A673 (cell line): ENCODE measurements around the gene GDE1. TPM values are rescaled to one million over a fixed set of nuclear protein-coding genes. Genes with fewer than 3 reads are reported as not detected.

ENCODE experiments used
- BruUV-seq: library from RNA; stranded (reverse); fragments of 400-500 nt; replicated peaks from 2 replicates; lab custom pipeline; 2021; lab: Mats Ljungman, UMichigan
- CTCF ChIA-PET: fragments of 300-600 bp; sonication (Branson Sonifier 250); formaldehyde crosslinking; loops from one replicate; lab custom pipeline; 2022; ENCODE audit warnings: antibody characterized with exemption; lab: Charles Lee
- POLR2A ChIA-PET: fragments of 300-600 bp; sonication (Branson Sonifier 250); formaldehyde crosslinking; loops from one replicate; lab custom pipeline; 2022; ENCODE audit warnings: antibody characterized with exemption; ENCODE audit not compliant: low non-redundant PET; lab: Charles Lee
- DNase-seq: peaks from one replicate; pipeline ENCODE4 v3.0.0-alpha.2; 2015; ENCODE audit warnings: low spot score
- H3K27ac ChIP-seq: fragments of 200-600 bp; sonication (generic); 2 replicates; pipeline ENCODE4 v1.5.1; 2016; ENCODE audit warnings: mixed run types, low read depth, mild to moderate bottlenecking, mixed read lengths, antibody characterized with exemption, low read length; ENCODE audit not compliant: poor library complexity, severe bottlenecking
- H3K27me3 ChIP-seq: fragments of 200-600 bp; sonication (generic); replicated peaks from 2 replicates; pipeline ENCODE4 v1.6.1; 2017; ENCODE audit warnings: mixed run types, low read depth, mild to moderate bottlenecking, mixed read lengths, antibody characterized with exemption, low read length; ENCODE audit not compliant: insufficient read depth, poor library complexity
- H3K36me3 ChIP-seq: fragments of 200-600 bp; sonication (generic); 2 replicates; pipeline ENCODE4 v1.6.1; 2016; ENCODE audit warnings: mixed run types, mild to moderate bottlenecking, mixed read lengths, antibody characterized with exemption, low read length; ENCODE audit not compliant: insufficient read depth, poor library complexity, severe bottlenecking
- H3K4me1 ChIP-seq: fragments of 200-600 bp; sonication (generic); 2 replicates; pipeline ENCODE4 v1.6.1; 2017; ENCODE audit warnings: mixed run types, mild to moderate bottlenecking, mixed read lengths, antibody characterized with exemption, low read length; ENCODE audit not compliant: insufficient read depth, poor library complexity, severe bottlenecking
- H3K4me3 ChIP-seq: fragments of 200-600 bp; sonication (generic); 2 replicates; pipeline ENCODE4 v1.5.1; 2016; ENCODE audit warnings: low read depth, mixed run types, mild to moderate bottlenecking, mixed read lengths, low read length; ENCODE audit not compliant: poor library complexity, severe bottlenecking
- H3K9me3 ChIP-seq: fragments of 200-600 bp; sonication (generic); 2 replicates; pipeline ENCODE4 v1.6.1; 2016; ENCODE audit warnings: mixed run types, low read depth, mild to moderate bottlenecking, mixed read lengths, antibody characterized with exemption, low read length; ENCODE audit not compliant: poor library complexity, severe bottlenecking
- EZH2 ChIP-seq: fragments of 200-600 bp; sonication (generic); IDR thresholded peaks from 2 replicates; pipeline ENCODE4 v1.6.1; 2017; ENCODE audit warnings: borderline replicate concordance, low read depth, mild to moderate bottlenecking, mixed read lengths, antibody characterized with exemption, low read length; ENCODE audit not compliant: poor library complexity, severe bottlenecking
- intact Hi-C: fragments of 100-400 bp; cut with micrococcal nuclease; formaldehyde crosslinking; loops from one replicate; pipeline ENCODE4 v1.10.0; 2022; ENCODE audit not compliant: unreplicated experiment
- total RNA-seq: library from RNA; stranded (reverse); gene quantifications from 2 replicates; pipeline ENCODE4 v1.2.3, GENCODE V29; 2021
- TF ChIP-seq, protein P1 (sequence below): fragments of 300-800, 200-600 bp; sonication (generic); conservative IDR thresholded peaks from 2 replicates; pipeline ENCODE4 v1.5.1; 2017; ENCODE audit warnings: low read depth, mild to moderate bottlenecking, antibody characterized with exemption, low read length, moderate library complexity, mixed read lengths

The GDE1 gene
- total RNA-seq, 1 experiment from 2014 or later = 63.5 TPM

DNA sequence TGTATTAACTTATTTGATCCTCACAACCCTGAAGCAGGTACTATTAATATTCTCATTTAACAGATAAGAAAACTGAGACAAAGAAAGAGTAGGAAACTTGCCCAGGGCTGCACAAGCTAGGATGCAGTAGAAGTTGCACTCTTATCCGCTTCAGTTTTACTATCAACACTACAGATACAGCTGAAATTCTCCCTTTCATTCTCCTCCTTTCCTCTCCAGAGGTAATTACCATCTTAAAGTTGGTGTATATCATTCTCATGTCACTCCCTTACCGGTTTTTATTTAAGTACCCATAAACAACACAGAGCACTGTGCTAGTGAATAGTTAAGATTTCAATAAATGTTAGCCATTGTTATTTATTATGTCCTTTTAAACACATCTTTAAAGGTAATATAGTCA, 3.5 kb downstream of the GDE1 start:
- H3K4me3 ChIP-seq = no peak overlapping the region
- H3K4me1 ChIP-seq = peaks cover 18% of the 10 kb centered on the region
- peaks cover 18% of the 10 kb centered on the region for H3K36me3 ChIP-seq
- intact Hi-C loops = no loop called here
- POLR2A ChIA-PET = no interaction called here
- DNase-seq = no peak
- TF ChIP-seq, protein P1, sequence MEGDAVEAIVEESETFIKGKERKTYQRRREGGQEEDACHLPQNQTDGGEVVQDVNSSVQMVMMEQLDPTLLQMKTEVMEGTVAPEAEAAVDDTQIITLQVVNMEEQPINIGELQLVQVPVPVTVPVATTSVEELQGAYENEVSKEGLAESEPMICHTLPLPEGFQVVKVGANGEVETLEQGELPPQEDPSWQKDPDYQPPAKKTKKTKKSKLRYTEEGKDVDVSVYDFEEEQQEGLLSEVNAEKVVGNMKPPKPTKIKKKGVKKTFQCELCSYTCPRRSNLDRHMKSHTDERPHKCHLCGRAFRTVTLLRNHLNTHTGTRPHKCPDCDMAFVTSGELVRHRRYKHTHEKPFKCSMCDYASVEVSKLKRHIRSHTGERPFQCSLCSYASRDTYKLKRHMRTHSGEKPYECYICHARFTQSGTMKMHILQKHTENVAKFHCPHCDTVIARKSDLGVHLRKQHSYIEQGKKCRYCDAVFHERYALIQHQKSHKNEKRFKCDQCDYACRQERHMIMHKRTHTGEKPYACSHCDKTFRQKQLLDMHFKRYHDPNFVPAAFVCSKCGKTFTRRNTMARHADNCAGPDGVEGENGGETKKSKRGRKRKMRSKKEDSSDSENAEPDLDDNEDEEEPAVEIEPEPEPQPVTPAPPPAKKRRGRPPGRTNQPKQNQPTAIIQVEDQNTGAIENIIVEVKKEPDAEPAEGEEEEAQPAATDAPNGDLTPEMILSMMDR = no peak
- no peak overlapping the region for H3K27ac ChIP-seq
- H3K27me3 ChIP-seq = no peaks in the 10 kb centered on the region
- H3K9me3 ChIP-seq = no peaks in the 10 kb centered on the region
- CTCF ChIA-PET = no interaction called here
- no TSS peak for BruUV-seq

DNA sequence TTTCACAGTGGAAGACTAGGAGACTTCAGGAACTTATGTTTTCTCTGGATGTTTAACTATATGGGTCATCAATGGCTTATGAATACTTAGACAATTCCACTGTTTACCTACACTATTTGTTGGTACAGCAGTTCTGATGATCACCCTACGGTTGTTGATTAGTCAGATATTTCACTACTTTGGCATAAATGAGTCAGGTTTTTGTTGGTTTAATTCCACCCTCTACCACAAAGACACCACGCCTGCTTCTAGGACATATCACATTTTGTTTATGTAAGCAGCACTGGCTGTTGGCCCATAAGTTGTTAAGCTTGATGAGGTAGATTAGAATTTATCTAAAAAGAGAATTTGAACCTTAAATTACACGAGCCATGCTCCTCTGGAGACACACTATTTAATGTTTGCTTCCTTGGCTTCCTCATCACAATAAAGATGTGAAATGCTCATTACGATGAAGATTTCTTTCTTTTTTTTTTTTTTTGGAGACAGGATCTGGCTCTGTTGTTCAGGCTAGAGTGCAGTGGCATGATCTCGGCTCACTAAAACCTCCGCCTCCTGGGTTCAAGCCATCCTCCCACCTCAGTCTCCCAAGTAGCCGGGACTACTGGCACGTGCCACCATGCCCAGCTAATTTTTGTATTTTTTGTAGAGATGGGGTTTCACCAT, 4.3 kb downstream of the GDE1 start:
- Histone ChIP-seq H3K27me3 (no peaks in the 10 kb centered on the region), H3K27ac (no peak overlapping the region), H3K4me3 (no peak overlapping the region), H3K4me1 (peaks cover 18% of the 10 kb centered on the region), H3K9me3 (no peaks in the 10 kb centered on the region), H3K36me3 (peaks cover 25% of the 10 kb centered on the region)
- ChIA-PET CTCF (no interaction called here), POLR2A (no interaction called here)
- TF ChIP-seq, protein P1 = no peak
- TF ChIP-seq EZH2 = no peak
- DNase-seq = no peak
- intact Hi-C loops = no loop called here
- BruUV-seq = no TSS peak

DNA sequence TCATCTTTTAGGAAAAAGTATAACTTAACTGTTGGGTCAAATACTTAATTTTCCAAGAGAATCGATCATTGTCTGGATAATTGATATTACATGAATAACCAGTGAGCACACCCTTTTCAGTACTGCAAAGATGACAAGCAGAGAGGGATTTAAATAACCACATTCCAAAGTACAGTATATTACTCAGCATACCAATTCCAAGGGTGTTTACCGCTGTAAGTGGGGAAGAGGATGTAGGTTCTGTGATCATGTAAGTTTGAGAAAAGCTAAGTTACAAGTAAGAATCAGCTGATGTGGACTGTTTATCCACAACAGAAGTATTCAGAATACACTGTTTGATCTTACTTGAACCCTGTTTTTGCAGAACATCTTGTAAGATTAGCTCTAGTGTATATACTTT, 6.1 kb downstream of the GDE1 start:
- Histone ChIP-seq H3K36me3 (peaks cover 26% of the 10 kb centered on the region), H3K4me3 (no peak overlapping the region), H3K27ac (no peak overlapping the region), H3K9me3 (no peaks in the 10 kb centered on the region), H3K4me1 (peaks cover 11% of the 10 kb centered on the region), H3K27me3 (no peaks in the 10 kb centered on the region)
- no peak for TF ChIP-seq EZH2
- TF ChIP-seq, protein P1 = no peak
- POLR2A ChIA-PET = no interaction called here
- intact Hi-C loops = no loop called here
- no peak for DNase-seq
- no TSS peak for BruUV-seq
- CTCF ChIA-PET = no interaction called here
